ENCODE data around the gene ZNF862.

ZNF862 gene

GRCh38 chr7:149811831-149812490, 26.2 kb upstream of the ZNF862 start:
- no peak for DNase-seq

GRCh38 chr7:149813254-149814035, 24.7 kb upstream of the ZNF862 start:
- no peak for DNase-seq

DNA sequence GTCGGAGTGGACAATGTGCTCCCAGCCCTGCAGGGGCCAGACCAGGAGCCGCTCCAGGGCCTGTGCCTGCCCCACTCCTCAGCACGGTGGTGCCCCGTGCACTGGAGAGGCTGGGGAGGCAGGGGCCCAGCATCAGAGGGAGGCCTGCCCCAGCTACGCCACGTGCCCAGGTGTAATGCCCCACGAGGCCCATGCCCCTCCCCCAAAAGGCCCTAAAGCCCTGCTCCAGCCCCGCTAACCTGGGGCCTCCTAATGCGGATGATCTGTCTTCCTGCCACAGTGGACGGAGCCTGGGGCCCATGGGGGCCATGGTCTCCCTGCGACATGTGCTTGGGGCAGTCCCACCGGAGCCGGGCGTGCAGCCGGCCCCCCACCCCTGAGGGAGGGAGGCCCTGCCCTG, 23.7 kb upstream of the ZNF862 start:
- DNase-seq: no peak

DNA sequence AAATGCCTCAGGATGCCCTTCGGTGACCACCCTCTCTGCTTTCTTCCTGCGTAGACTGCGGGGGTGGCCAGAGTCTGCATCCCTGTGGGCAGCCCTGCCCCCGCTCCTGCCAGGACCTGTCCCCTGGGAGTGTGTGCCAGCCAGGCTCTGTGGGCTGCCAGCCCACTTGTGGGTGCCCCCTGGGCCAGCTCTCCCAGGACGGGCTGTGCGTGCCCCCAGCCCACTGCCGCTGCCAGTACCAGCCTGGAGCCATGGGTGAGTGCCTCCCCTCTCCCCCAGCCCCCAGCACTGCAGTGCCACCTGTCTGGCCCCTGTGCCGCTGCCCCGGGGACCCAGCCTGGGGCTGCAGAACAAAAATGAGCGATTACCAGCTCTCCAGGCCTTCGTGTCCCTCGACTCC, 23.1 kb upstream of the ZNF862 start:
- DNase-seq: no peak

DNA sequence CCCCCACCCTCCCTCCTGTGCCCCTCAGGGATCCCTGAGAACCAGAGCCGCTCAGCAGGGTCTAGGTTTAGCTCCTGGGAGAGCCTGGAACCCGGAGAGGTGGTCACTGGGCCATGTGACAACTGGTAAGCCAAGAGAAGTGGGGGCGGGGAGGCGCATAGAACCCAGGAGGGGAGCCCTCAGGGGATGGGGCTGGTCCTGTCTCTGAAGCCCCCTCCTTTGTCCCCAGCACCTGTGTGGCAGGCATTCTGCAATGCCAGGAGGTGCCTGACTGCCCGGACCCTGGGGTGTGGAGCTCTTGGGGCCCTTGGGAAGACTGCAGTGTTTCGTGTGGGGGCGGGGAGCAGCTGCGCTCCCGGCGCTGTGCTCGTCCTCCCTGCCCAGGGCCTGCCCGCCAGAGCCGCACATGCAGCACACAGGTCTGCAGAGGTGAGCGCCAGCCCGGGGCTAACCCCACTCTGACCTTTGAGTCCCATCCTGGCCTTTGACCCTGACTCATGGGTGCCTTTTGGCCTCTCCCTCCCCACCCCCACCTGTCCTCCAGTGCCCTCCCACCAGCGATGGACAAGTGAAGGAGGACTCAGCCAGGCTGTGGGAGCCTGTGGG, 22.4 kb upstream of the ZNF862 start:
- no peak for DNase-seq

DNA sequence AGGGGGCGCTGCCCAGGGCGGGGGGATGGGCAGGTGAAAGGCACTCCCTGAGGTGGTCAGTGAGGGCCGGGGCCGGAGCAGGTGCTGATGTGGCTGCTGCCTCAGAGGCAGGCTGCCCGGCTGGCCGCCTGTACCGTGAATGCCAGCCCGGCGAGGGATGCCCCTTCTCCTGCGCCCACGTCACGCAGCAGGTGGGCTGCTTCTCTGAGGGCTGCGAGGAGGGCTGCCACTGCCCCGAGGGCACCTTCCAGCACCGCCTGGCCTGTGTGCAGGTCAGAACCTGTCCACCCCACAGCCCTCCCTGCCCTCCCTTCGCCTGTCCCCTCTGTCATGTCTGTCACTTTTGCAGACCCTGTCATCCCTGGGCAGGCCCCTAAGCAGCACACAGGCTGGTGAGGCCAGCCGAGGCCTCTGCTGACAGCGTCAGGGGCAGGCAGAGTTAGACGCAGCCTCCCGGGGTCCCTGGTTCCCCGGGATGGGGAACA, 21.9 kb upstream of the ZNF862 start:
- no peak for DNase-seq

DNA sequence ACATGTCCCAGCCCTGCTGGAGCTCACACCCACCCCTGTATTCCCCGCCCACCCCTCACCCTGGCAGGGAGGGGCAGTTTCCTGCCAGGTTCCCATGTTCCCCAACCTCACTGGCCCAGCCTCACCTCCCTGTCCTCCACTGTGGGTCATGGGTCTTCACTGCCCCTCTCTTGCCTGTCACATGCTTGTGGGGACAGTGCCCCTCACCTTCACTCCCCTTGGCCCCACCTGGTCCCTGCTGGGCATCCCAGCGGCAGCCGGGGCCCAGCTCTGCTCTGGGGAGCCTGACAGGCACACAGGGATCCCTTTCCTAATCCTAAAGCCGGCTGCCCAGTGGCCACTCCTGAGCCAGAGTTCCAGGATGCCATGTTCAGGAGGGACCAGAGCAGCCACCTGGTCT, 21.4 kb upstream of the ZNF862 start:
- DNase-seq: no peak

GRCh38 chr7:149817301-149817771, 20.8 kb upstream of the ZNF862 start:
- no peak for DNase-seq

GRCh38 chr7:149817836-149818535, 20.2 kb upstream of the ZNF862 start:
- no peak for DNase-seq

DNA sequence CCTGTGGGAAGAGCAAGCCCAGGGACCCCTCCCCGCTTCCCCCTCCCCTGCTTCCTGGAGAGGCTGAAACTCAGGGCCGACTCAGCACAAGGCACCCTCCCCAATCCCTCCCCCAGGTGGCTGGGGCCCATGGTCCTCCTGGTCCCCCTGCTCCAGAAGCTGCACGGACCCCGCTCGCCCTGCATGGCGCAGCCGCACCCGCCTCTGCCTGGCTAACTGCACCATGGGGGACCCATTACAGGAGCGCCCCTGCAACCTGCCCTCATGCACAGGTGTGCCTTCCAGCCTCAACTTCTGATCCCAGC, 19.7 kb upstream of the ZNF862 start:
- no peak for DNase-seq

DNA sequence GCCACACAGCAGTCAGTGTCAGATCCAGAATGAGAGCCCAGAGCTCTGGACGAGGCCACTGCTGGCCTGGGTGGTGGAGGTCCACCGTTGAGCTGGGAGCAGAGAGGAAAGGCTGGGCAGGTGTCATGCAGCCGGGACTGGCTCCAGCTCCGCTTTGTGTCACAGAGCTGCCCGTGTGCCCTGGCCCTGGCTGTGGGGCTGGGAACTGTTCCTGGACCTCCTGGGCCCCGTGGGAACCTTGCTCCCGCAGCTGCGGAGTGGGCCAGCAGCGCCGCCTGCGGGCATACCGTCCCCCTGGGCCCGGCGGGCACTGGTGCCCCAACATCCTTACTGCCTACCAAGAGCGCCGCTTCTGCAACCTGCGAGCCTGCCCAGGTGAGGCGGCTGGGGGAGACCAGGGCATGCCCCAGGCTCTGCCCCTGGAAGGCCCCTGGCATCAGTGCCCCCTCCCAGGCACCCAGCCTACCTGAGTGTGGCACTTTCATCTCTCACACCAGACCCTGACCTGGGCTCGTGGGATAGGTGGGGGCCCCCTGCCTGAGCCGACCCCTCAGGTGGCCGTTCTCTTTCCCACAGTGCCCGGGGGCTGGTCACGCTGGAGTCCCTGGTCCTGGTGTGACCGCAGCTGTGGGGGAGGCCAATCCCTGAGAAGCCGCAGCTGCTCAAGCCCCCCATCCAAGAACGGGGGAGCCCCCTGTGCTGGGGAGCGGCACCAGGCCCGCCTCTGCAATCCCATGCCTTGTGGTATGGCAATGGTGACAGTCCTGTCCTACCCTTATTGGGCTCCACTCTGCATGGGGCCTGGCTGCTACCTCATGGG, 18.8 kb upstream of the ZNF862 start:
- DNase-seq: no peak

GRCh38 chr7:149819961-149820340, 18.2 kb upstream of the ZNF862 start:
- DNase-seq: no peak

DNA sequence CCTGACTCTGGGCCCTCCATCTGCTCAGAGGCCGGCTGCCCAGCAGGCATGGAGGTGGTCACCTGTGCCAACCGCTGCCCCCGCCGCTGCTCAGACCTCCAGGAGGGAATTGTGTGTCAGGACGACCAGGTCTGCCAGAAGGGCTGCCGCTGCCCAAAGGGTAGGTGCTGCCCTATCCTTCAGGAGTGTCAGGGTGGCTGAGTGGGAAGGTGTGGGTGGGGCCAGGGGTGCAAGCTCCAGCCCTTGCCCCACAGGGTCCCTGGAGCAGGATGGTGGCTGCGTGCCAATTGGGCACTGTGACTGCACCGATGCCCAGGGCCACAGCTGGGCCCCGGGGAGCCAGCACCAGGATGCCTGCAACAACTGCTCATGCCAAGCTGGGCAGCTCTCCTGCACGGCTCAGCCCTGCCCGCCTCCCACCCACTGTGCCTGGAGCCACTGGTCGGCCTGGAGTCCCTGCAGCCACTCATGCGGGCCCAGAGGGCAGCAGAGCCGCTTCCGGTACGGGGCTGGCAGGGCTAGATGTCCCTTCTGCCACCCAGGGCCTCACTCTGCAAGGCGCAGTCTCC, 17.5 kb upstream of the ZNF862 start:
- no peak for DNase-seq

DNA sequence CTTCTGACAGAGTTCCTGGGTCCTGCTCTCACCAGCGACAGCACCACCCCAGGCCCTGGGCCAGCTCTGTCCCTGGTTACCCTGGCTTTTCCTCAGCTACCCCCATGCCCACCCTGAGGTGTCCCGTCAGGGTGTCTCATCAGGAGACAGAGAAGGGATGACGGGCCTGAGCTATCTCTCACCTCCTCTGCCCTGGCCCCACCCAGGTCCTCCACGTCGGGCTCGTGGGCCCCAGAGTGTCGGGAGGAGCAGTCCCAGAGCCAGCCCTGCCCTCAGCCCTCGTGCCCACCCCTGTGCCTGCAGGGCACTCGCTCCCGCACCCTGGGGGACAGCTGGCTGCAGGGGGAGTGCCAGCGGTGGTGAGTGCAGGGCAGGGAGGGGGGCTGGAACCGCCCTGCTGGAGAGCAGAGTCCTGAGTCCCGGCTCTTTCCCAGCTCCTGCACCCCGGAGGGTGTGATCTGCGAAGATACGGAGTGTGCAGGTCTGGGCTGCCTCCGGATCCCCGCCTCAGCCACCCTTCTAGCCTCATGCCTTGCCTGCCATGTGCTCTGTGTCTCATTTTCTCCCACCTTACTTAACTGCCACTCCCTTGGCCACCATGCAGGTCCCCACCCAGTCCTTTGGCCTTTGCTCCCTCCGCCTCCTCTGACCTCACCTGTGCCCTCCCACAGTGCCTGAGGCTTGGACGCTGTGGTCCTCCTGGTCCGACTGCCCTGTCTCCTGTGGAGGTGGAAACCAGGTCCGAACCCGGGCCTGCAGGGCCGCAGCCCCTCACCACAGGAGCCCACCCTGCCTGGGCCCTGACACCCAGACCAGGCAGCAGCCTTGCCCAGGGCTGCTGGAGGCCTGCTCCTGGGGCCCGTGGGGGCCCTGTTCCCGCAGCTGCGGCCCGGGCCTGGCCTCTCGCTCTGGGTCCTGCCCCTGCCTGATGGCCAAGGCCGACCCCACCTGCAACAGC, 16.7 kb upstream of the ZNF862 start:
- DNase-seq: no peak

DNA sequence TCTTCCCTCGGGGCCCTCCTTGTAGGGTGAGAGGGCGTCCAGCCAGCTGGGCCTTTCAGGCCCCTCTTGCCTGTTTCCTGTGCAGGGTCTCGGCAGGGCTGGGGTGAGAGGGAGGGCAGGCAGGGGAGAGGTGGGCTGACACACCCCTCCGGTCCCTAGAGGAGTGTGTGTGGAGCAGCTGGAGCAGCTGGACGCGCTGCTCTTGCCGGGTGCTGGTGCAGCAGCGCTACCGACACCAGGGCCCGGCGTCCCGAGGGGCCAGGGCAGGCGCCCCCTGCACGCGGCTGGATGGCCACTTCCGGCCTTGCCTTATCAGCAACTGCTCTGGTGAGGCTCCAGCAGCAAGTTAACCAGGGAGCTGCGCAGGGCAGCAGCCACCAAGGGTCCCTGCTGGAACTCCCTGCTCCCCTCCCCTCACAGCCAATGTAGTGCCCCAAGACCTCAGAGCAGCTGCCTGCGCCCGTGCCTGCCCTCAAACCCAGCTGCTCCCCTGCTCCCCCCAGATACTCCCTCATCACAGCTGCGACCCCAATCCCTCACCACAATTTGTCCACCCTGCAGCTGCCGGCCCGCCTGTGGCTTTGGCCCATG, 15.7 kb upstream of the ZNF862 start:
- DNase-seq: no peak

DNA sequence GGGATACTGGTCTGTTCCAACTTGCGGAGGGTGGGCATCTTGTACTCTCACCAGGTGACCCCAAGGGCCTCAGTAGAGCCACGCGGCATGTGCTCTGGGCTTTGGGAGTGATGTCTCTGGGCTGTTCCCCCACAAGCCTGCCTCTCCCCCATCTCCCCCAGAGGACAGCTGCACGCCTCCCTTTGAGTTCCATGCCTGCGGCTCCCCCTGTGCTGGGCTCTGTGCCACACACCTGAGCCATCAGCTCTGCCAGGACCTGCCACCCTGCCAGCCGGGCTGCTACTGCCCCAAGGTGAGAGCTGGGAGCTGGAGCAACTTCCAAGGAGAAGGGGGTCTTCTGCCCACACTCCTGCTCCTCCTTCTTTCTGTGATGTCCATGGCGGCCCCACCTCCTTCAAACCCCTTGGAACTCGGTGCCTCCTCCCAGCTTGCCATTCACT, 15.0 kb upstream of the ZNF862 start:
- DNase-seq: no peak

DNA sequence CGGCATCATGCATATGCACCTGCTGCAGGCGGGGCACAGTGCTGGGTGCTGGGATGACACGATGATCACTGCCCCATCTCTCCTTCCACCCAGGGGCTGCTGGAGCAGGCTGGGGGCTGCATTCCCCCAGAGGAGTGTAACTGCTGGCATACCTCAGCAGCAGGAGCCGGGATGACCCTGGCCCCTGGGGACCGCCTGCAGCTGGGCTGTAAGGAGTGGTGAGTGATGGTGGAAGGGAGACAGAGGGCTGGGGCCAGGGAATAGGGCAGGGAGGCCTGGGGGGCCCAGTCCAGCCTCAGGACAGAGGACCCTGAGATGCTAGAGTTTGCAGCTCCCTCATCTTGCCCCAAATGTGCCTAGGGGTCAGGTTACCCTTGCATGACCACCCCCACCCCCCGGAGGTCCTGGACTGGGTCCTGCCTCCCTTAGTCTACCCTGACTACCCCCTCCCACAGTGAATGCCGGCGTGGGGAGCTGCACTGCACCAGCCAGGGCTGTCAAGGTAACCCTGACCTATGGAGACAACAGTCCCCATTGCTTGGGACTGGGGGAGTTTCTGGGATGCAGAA, 14.5 kb upstream of the ZNF862 start:
- no peak for DNase-seq

DNA sequence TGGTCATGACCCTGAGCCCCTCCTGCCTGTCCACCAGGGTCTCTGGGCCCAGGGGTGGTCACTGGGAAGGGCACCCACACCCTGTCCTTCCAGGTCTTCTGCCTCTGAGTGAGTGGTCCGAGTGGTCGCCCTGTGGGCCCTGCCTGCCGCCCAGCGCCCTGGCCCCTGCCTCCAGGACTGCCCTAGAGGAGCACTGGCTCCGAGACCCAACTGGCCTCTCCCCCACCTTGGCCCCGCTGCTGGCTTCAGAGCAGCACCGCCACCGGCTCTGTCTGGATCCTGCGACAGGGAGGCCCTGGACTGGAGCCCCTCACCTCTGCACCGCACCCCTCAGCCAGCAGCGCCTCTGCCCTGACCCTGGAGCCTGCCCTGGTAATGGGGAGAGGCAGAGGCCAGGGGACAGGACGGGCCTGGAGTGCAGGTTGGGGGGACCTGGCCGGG, 13.9 kb upstream of the ZNF862 start:
- no peak for DNase-seq

DNA sequence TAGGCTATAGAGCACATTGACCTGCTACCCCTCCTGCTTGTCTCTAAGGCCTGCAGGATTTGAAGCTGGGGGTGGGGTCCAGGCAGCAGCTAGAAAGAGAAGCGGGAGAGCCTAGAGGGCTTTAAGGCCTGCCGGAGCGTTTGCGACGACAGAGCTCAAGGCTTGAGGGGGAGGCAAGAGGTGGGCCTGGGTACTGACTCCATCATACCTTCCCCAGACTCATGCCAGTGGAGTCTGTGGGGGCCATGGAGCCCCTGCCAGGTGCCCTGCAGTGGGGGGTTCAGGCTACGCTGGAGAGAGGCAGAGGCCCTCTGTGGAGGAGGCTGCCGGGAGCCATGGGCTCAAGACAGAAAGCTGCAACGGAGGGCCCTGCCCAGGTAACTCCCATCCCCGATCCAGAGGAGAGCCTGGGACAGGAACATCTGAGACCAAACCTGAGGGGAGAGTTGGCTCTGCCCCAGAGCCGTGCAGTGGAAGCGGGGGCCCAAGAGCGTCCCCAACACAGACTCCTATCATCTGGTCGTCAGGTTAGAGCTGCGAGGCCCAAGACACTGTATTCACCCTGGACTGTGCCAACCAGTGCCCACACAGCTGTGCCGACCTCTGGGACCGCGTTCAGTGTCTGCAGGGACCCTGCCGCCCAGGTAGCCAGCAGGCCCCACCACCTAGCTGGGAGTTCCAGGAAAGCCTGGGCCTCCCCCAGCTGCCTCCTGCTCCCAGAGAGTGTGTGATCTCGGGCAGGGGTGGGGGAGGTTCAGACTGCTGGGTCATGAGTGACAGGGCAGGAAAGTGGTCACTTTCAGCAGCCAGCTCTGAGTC, 13.2 kb upstream of the ZNF862 start:
- DNase-seq: no peak

Data from NCI-H446 (cell line).